ENCODE data around the gene SLC25A13.

- TF ChIP-seq MEIS2 (IDR thresholded peaks at IDR 0.05; ENCODE audit: partially characterized antibody) (no peak), ZNF282 (CRISPR knock-in tag; IDR thresholded peaks at IDR 0.05) (no peak), NFXL1 (CRISPR knock-in tag; IDR thresholded peaks at IDR 0.05) (no peak), ZFX (CRISPR knock-in tag; IDR thresholded peaks at IDR 0.05) (no peak), FOSL1 (tag; conservative IDR thresholded peaks at IDR 0.05) (no peak), ZNF24 (IDR thresholded peaks at IDR 0.05) (no peak), HNRNPK (IDR thresholded peaks at IDR 0.05; ENCODE audit: low read depth, low read length, poor library complexity, severe bottlenecking) (no peak), RERE (CRISPR knock-in tag; IDR thresholded peaks at IDR 0.05; ENCODE audit: borderline replicate concordance) (no peak), CTCF (IDR thresholded peaks at IDR 0.05 in 2 of 3, conservative IDR thresholded peaks at IDR 0.05 in 1 of 3; ENCODE audit: insufficient read depth in 2 of 3, low read depth in 1 of 3, low read length in 3 of 3) (no peak)
- TF ChIP-seq, protein P1, sequence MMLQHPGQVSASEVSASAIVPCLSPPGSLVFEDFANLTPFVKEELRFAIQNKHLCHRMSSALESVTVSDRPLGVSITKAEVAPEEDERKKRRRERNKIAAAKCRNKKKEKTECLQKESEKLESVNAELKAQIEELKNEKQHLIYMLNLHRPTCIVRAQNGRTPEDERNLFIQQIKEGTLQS (IDR thresholded peaks at IDR 0.05): no peak
- TF ChIP-seq, protein P1 (CRISPR knock-in tag; conservative IDR thresholded peaks at IDR 0.05): no peak
- TF ChIP-seq, protein P2, sequence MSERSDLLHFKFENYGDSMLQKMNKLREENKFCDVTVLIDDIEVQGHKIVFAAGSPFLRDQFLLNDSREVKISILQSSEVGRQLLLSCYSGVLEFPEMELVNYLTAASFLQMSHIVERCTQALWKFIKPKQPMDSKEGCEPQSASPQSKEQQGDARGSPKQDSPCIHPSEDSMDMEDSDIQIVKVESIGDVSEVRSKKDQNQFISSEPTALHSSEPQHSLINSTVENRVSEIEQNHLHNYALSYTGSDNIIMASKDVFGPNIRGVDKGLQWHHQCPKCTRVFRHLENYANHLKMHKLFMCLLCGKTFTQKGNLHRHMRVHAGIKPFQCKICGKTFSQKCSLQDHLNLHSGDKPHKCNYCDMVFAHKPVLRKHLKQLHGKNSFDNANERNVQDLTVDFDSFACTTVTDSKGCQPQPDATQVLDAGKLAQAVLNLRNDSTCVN (CRISPR knock-in tag; IDR thresholded peaks at IDR 0.05): no peak
Observed at GRCh38 chr7:96084881-96085553, 236.9 kb downstream of the SLC25A13 start.

Data from K562 (cell line).